HT-29 (cell line): ENCODE data around the gene SEPTIN2. TPM values are rescaled to one million over a fixed set of nuclear protein-coding genes. Genes with fewer than 3 reads are reported as not detected.
"Not testable (repeated sequence)": the region's sequence is repeated elsewhere in the genome, so short reads cannot be mapped to it uniquely, and the experiment has no call there.

Experiments
- DNase-seq: peaks from one replicate; pipeline ENCODE4 v3.0.0-alpha.2; 2015; ENCODE audit warnings: low spot score
- total RNA-seq: library from RNA; depleted of rRNA; stranded (reverse); fragments of >200 nt; shearing (Covaris generic); gene quantifications from 2 replicates; pipeline ENCODE4 v1.2.3, GENCODE V29; 2014

Gene SEPTIN2
- total RNA-seq, 1 experiment from 2014 or later, result 164 TPM

DNA sequence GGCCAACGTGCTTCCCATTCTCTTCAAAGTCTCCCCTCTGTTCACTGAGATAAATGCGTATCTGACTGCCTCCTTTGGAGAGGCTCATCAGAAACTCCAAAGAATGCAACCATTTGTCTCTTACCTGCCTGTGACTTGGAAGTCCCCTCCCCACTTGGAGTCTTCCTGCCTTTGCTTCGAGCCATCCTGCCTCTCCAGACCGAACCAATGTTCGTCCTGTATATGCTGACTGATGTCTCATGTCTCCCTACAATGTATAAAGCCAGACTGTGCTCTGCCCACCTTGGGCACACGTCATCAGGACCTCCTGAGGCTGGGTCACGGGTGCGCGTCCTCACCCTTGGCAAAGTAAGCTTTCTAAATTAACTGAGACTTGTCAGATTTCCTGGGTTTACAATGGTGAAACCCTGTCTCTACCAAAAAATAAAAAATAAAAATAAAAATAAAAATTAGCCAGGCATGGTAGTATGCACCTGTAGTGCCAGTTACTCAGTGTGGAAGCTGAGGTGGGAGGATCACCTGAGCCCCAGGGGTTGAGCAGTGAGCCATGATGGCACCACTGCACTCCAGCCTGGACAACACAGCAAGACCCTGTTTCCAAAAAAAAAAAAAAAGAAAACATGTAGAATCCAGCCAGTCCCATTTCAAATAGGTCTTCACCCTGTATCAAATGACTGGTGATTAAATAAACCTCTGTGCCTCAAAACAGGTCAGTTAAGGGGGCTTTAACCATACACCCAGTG is 29.2 kb upstream of the SEPTIN2 start:
- no peak for DNase-seq

DNA sequence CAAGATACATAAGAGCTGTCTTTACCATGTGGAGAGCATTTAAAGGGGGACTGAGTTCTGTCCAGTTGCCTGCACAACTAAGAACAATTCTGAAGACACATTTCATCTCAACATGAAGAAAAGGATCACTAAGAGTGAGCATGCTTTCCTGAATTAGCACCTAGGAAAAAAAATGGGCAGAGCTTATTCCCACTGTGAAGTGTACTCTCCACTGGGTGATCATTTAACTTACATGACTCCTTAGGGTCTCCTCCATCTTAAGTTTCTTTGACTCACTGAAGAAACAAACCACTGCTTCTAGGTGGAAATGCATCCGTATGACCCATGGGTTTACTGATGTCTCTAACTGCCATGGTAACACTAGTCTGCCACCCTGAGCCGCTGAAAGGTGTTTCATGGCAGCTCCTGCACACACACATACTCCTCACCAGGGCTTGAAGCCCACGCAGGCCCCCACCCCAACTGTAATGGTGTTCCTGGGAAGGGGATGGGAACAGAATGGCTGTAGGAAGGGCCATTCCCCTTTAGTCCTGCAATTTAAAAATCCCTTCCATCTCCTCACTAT is 27.3 kb upstream of the SEPTIN2 start:
- DNase-seq, result no peak

DNA sequence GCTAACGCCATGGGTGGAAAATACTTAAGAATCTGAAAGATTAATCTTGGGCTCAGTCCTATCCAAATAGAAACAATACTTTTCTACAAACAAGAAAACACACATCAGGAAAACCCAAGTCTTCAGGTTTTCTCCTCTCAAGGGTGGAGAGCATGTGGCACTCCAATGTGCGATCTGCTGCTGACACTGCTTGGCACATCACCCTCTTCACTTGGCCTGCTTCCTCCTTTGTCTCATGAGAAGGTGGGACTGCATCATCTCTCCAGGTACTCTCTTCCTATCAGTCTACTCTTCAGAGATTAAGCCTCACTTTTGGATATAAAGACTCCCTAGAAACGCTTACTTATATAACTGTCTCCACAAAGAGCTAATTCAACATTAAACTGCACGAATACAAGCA is 26.7 kb upstream of the SEPTIN2 start:
- DNase-seq, result no peak

DNA sequence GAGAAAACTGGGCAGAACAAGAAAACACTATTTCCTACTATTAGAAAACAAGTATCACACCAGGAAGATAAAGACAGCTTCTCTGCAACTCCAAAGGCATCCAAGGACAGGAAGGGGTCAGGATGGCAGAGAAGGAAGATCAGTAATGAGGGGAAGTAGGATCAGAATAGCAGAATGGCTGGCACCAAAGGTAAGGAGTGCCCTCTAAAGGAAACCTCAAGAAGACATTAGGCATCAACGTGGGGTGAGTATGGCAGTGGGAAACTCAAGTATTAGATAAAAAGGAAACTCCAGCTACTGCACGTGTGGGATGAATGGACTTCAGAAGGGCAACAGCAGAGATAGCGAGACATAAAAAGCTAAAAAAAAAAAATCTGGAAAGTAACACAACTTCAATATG is 26.1 kb upstream of the SEPTIN2 start:
- DNase-seq, result no peak

DNA sequence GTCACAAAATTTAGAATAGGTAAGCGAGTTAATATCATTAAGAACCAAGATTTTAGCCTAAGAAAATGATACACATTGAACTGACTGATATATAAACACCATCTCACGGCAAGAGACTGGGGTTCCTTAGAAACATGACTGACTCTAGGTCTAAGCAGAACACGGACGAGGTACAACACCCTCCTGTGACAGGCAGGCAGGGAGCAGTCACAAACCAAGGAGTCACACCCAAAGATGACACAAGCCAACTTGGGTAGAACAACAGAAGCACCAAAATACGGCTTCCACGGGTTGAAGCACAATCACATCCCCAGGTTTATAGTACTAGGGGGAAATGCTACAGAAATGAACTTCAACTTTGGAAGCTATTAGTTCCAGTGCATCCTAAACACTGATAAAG is 24.6 kb upstream of the SEPTIN2 start:
- DNase-seq, result no peak

DNA sequence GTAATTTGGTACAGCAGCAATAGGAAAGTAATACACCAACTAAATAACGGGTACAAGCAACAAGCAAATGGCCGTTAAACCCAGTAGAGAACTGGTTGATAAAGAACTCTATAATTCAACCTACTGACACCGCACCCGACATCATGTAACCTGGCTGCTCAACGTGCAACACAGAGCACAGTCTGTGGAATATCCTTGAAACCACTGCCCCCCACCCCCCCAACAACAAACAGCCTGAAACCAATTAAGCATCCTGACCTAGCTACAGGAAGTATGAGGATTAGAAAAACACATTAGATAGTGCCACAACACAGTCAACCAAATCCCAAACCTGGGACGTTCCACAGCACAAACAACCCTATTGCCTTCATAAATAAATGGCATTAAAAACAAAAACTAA is 23.7 kb upstream of the SEPTIN2 start:
- no peak for DNase-seq

DNA sequence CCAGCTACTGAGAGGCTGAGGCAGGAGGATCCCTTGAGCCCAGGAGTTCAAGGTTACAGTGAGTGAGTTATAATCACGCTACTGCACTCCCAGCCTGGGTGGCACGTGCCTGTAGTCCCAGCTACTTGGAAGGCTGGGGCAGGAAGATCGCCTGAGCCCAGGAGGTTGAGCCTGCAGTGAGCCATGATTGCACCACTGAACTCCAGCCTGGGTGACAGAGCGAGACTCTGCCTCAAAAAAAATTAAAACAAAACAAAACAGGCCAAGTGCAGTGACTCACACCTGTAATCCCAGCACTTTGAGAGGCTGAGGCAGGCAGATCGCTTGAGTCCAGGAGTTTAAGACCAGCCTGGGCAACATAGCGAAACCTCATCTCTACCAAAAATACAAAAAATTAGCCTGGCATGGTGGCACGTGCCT is 22.3 kb upstream of the SEPTIN2 start:
- not testable (repeated sequence) for DNase-seq

DNA sequence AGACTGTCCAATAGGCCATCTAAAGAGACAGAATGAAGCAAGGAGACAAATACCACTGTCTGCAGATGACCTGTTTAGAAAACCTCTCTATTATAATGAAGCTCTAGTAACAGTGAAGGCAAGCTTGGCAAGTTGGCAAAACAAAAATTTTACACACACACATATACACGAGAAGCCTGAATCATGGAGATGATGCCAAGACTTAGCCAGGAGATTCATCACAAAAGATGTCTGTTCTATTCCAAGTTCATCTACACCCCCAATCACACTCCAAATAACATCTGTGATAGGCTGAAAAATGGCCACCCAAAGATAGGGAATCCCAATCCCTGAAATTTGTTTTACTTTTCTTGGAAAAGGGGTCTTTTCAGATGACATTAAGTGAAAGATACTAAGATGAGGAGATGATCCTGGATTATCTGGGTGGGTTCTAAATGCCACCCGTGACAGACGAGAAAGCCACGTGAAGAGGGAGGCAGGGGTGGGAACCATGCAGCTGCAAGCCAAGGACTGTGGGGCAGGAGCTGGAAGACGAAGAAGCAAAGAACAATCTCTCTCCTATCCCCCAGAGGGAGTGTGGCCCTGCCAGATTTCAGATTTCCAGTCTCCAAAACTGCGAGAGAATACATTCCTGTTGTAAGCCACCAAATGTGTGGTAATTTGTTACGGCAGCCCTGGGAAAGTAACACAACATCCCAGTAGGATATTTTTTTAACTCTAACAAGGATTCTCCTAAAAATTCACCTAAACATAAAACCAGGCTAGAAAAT is 20.2 kb upstream of the SEPTIN2 start:
- DNase-seq, result no peak

DNA sequence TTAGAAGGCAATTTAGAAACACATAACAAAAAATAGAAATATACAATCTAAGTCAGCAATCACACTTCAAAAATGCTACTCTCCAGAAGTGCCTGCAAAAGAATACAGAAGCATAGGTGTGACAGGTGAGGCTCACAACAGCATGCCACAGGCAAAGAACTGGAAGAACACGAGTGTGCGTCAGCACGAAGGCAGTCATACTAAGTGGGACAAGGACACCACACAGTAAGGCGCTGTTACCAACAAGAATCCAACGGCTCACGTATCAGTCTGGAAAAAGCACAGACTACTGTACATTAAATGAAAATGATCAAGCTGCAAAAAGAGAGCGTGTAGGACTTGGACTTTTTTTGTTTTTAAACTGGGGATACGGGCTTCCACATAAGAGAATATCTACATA is 19.0 kb upstream of the SEPTIN2 start:
- no peak for DNase-seq

DNA sequence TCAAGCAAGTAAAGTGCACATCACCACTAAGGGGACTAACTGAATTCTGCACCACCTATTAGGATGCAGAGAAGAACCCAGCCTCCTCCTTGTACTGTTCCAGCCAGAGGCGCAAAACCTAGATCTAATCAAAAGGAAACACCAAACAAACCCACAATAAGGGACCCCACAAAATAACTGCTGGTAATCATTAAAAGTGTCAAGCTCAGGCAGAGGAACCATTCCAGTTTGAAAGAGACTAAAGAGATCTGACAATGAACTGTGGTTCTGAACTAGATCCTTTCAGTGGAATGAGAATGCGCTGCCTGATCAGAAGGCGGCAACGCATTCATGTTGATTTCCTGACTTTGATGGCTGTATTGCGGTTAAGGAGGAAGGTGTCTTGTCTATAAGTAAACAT is 17.1 kb upstream of the SEPTIN2 start:
- DNase-seq, result no peak

DNA sequence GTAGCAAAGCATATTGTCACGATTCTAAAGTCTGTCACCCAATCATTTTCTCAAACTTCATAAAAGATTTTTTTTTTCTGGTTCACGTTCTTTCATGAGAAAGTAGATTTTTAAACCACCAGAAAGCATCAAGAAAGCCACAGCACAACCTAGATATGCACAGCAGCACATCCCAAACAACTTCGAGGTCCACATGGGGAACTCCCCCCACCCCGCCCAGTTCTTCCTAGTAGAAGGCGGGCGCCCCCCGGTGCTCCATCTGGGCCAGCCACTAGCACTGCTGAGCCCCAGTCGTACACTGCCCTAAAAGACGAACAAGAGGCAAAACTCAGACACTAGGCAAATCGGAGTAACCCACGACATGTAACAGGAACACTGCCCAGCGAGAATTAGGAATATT is 15.7 kb upstream of the SEPTIN2 start:
- DNase-seq, result no peak

DNA sequence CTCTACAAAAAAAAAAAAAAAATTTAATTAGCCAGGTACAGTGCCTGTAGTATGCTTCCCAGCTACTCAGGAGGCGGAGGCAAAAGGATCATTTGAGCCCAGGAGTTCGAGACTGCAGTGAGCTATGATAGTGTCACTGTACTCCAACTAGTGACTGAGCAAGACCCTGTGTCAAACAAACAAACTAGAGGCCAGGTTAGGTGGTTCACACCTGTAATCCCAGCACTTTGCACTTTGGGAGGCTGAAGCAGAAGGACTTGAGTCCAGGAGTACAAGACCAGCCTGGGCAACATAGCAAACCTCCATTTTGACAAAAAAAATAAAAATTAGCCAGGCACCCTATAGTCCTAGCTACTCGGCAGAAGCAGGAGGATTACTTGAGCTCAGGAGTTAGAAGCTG is 13.6 kb upstream of the SEPTIN2 start:
- no peak for DNase-seq

DNA sequence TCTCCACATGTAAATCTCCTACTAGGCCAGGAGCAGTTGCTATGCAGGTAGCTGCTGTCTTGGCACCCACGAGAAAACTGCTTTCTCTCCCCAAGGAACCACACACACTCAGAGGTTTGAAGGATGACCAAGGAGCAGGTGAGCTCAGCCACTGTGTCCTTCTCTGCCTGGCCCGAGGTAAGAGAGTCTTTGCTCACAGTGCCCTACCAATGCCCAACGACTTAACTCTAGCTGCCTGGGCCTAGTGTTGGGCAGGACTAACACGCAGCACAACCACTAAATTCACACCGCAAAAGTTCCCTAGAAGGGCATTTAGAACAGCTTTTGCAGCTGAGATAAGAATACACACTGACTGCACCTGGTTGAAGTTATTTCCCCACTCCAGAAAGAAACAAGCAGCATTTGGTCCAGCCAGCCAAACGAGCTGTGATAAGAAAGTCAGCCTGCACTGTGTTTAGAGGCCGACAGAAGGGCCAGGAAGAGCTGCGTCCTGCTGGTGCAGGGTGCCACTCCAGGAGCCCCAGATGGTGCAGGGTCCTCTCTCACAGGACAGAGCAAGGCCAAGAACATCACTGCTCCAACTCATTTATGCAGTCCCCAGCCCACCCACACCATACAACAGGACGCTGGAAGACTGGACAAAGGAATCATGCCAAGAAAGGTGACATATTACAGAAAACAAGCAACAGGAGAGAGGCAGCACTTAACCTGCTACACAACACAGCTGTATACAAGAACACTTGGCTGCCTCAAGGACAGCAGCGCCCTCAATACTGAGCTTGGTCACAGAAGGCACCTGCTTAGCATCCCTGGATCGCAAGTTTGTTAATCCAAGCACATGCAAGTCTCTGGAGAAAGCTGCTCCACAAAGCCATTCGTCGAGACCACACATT is 12.7 kb upstream of the SEPTIN2 start:
- no peak for DNase-seq

DNA sequence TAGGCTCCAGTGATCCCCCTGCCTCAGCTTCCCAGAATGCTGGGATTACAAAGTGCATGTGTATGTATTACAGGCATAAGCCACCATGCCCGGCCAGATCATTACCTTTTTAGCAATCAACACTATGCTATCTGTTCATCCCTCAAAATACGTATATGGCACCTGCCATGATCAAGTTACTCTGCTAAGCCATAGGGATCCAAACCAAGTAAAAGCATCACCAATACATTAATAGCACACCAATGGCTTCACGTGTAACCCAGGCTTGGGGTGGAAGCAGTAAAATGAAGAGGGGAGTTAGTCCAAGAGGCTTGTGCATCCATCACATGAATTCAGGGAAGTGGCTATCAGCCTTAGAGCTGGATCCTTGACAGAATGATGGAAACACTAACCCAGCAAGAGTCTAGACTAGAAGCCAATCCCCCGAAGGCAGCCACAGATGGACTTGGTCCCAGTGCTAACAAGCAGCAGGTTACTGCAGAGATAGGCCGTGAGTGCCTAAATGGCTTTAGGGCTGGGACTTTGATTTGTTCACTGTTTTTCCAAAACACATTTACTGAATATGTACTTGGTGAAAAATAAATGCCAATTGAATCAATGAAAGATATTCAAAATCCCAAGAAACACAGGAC is 11.6 kb upstream of the SEPTIN2 start:
- no peak for DNase-seq

DNA sequence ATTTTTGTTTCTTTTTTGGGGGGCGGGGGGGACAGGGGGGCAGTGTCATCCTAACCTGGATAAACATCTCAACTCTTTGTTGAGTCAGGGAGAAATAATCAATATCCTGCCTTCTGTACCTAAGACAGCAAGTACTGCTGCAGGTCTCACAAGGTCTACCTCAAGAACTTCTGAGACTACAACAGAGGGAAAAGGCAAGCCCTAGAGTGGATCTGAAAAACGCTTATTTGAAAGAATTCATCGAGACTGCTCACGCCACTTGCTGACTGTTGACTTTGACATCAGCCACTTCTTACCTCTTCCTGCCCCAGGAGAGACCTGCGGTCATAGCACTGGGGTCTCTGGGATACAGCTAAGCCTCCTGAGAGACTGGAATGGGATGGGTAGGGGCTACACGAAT is 8.7 kb upstream of the SEPTIN2 start:
- no peak for DNase-seq

DNA sequence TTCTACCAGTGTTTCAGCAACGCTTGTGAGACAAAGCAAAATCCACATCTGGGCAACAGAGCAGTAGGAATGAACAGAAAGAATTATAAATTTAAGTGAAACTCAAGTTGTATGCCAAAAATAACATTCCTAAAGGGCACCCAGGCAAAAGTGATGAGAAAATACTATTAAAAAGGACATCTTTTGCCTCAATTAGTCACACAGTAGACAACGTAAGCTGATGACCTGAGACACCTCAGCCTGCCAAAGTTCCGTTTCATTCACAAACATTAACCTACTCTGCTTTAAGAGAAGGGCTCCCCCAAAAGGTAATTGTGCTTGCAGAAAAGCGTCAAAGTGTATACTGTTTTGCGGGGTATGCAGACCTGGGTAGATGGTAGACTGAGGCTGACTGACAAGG is 7.5 kb upstream of the SEPTIN2 start:
- DNase-seq, result no peak

DNA sequence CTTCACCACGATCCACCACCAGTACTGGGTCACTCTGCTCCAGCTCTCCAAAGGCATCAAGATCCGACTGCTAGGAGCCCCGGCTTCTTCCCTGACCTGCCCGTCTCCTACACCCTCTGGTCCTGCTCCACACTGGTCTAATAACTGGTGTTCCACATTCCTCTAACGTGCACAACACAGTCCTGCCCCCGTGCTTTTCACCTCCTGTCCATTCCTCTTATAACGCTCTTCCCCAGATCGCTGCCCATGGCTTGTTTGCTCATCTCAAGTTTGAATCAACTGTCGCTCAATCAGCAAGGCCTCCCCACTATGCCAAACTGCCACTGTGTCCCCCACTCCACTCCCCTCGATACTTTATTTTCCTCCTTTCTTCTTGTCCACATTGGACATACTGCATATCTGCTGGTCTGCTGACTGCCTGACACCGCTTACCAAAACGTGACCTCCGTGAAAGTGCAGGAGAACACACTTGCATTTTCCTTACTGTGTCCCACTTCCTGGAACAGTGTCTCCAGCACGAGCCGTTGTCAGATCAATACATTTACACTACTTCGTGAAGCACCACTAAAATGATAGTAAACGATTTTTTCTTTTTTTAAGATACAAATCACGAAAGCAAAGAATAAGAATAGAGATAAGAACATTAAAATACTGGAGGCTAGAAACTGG is 6.8 kb upstream of the SEPTIN2 start:
- DNase-seq, result no peak

DNA sequence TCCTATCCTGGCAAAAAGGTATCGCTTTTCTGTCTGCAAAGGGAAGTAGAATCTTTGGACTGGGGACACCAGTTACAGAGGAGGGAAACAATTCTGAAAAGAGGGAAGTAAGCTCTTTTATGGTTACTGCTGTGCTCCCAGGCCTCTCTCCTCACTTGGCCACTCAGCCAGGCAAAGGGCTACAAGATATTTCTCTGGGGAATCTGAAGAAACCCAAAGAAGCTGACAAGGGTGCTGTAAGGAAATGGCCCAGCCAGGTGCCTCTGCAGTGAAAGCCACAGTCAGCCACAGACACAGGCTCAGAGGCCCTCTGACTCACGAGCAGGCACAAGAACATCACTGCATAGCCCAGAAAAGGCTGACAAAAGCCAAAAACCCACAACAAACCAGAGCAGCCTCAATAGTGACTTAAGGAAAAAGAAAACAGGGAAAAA is 6.0 kb upstream of the SEPTIN2 start:
- DNase-seq, result no peak

DNA sequence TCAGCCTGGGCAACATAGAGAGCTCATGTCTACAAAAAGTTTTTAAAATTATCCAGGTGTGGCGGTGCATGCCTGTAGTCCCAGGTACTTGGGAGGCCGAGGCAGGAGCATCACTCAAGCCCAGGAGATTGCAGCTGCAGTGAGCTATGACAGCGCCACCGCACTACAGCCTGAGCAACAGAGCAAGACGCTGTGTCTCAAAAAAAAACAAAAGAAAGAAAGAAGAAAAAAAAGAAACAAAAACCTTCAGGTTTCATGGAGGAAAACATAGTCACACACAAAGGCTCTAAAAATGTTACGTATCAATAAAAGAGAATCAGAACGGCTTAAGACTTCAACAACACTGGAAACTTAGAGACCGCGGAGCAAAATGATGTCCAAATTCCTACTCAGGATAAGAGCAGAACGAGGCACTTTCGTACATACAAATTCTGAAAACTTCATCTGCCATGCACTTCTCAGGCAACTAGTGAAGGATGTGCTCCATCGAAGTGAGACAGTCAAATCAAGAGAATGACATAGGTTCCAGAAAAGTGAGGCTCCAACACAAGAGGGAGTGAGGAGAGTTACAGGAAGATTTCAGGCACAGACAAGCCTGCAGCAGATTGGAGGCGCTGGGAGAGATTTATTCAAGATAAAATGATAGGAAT is 4.7 kb upstream of the SEPTIN2 start:
- no peak for DNase-seq

DNA sequence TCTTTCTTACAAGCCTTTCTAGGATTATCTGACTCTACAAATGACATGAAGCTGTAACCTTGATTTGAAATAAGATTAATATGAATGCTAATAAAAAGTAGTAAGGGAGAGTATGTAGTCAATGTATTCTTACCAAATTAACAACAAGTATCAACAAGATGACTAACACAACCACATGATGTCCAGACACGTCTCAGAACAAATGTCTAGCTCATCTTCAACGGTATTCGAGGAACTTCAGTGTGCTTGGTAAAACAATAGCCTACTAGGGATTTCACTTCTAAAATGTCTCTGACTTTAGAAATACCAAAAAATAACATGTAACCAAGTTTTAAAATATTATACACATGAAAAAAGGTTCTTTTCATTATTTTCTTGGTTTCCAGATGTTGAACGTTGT is 3.6 kb upstream of the SEPTIN2 start:
- no peak for DNase-seq
